Stimulated activated CD4-positive, alpha-beta T cell treated with anti-CD3 and anti-CD28 coated beads, Interleukin-12 subunit alpha, Interleukin-12 subunit beta, amount 100 ng/mL, for 4 hours (primary cell): ENCODE data around the gene SNRNP27.

Experiments used
- DNase-seq: peaks from one replicate; pipeline ENCODE4 v3.0.0-alpha.2; 2020

SNRNP27 gene

GRCh38 chr2:69917852-69918251 lies 24.1 kb downstream of the SNRNP27 start:
- no peak for DNase-seq

- no peak for DNase-seq
Measured at GRCh38 chr2:69918401-69918800, 24.6 kb downstream of the SNRNP27 start.

- DNase-seq: no peak
Measured at GRCh38 chr2:69923116-69923515, 29.4 kb downstream of the SNRNP27 start.

DNA sequence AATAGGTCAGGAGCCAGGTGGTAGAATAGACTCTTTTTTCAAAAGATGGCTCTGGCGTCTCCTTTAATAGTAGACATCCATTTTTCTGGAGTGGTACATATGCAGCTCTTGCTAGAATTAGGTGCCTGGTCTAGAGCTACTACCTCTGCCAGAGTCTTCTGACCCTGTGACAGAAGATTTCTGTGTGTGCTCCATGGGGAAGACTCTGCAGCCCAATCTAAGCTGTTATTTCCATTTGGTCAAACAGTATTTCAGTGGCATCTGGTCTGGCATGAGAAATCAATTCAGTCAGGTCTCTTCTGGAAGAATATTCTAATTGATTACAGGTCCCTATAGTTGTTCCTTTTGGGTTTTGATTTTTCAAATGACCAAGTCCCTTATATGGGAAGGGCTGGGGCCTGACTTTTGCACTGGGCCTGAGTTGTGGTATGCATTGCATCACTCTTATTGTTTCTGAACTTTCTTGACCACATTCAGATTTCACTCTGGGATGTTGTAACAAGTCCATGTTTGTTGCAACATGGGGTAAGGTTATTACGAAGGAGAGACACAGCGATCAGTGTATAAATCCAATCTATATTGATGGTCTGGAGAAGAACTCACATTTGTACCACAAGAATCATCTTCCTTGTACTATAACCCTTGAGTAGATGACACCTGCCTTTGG lies 33.2 kb downstream of the SNRNP27 start:
- DNase-seq: no peak

- no peak for DNase-seq
Measured at GRCh38 chr2:69931832-69932595, 38.3 kb downstream of the SNRNP27 start.

GRCh38 chr2:69932596-69932922 lies 38.8 kb downstream of the SNRNP27 start:
- DNase-seq: no peak

- no peak for DNase-seq
Measured at GRCh38 chr2:69933254-69933828, 39.6 kb downstream of the SNRNP27 start.

DNA sequence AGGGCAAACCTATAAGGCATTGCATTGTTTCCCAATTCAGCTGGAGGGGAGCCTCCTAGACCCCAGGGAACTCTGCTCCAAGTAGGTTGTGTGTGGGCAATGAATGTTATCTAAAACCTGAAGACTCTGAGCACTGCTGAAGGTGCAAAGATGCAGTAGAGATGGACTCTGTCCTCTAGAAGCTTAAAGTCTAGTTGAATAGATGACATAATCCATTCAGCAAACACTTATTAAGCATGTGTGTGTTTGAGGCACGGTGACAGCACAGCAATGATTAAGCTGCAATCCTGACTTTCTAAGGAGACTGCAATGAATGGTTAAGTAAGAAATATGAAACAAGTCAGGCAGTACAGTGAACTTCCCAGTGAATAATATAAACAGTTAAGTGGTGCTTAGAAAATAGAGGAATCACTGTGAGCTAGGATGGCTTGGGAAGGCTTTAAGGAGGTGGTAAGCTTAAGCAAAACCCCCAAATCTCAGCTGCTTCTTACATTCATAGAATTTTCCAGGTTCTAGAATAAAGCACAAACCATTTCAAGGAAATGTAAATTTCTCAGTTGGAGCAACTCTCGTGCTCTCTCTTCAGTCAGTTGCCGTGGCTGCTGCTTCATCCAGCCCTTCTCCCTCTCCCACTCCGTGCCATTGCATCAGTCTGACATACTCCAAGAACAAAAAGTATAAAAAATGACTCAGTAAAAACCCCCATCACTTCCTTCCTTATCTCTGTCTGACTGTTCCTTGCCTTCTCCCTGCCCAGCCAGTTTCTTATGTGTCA lies 40.3 kb downstream of the SNRNP27 start:
- DNase-seq: no peak

DNA sequence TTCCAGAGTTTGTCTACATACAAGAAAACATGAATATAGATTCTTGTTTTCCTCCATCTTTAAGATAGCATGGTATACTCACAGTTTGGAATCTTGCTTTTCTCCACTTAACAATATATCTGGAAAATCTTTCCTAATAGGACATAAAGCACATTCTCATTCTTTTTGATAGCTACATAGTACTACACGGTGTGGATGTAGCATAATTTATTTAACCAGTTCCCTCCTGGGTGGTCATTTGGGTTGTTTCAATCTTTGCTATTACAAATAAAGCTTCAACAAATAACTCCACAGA lies 40.8 kb downstream of the SNRNP27 start:
- DNase-seq: no peak

DNA sequence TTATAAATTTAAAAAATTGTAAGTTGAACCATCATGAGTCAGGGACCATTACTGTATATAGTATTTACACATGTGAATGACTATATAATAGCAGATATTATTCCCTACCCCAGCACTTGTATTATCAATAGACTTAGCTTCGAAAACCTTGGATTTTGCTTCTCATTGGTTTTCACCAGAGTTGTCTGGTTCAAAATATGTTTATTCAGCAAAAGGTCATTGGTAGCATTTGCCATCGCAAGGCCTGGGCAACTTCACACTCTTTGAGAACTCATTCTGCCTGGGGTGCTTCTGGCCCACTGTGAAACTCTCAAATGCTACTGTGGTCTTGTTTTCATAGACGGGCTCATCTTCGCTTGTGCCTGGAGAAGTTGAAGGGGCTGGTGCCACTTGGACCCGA lies 41.3 kb downstream of the SNRNP27 start:
- DNase-seq: no peak

- no peak for DNase-seq
Measured at GRCh38 chr2:69936906-69937305, 43.1 kb downstream of the SNRNP27 start.

- no peak for DNase-seq
Measured at GRCh38 chr2:69937968-69938367, 44.2 kb downstream of the SNRNP27 start.

DNA sequence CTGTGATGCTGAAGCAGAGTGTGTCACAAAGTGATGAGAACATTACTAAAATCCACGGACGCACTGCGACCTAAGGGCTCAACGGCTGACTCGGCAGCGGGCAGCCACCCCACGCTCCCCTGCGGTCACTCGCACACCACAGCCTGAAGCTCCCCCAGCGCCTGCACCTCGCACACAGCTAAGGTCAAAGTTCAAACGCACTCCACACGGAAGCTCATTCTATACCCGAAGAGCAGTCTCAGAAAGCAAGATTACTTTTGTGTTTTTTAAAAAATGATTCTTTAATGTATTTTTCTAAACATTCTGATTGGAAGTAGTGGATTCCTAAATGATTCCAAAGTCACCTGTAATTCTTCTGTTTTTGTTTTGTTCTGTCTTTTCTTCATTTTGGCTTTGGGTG lies 46.0 kb downstream of the SNRNP27 start:
- DNase-seq: no peak

GRCh38 chr2:69940691-69941090 lies 46.9 kb downstream of the SNRNP27 start:
- DNase-seq: no peak

- DNase-seq: no peak
Measured at GRCh38 chr2:69943000-69943842, 49.5 kb downstream of the SNRNP27 start.

DNA sequence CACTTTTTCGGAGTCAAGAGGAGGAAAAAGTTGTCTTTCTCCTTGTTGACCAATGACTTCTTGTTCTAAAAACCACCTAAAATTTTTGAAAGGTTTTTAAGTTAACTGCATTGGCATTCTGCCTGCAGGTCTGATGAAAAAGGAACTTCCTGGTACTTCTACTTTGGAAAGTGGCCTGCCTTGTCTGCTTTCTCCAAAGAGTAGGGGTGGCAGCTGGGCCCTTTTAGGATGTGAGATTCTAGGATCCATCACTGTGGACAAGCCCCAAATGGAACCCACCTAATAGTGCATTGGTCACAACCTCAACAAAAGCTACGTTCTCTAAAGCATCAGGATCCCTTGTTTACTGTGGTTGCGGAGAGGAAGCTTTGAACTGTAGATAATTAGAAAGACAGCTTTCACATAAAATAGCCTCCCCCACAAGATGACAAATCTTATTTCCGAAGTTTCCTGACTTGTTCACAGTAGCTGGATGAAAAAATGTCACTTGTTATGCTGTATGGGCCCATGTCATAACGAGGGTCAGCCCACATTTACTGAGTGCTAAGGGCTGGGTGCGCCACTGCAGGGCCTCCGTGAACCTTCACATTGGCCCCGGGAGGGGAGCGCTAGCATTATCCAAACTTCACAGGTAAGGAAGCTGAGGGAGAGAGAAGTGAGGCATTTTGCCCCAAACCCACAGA lies 50.2 kb downstream of the SNRNP27 start:
- DNase-seq: no peak

GRCh38 chr2:69944756-69945155 lies 51.0 kb downstream of the SNRNP27 start:
- DNase-seq: no peak

DNA sequence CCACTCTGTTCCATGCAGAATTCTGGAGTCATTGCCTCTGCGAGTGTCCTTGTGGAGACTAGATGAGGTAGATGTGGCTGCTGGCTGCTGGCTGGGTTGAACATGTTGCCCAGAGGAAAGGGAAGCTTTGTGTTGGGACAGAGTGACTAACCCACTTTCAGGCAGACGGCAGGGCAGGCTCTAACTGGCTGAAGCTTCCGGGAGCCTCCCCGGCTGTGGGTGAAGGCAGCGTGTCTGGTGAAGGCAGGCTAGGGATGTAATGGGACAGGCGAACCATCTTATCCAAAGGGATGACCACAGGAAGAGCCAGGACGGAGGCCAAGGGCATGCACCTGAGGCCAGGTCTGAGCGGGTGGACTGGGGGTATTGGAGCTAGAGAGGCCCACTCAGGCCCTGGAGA lies 51.7 kb downstream of the SNRNP27 start:
- DNase-seq: no peak

DNA sequence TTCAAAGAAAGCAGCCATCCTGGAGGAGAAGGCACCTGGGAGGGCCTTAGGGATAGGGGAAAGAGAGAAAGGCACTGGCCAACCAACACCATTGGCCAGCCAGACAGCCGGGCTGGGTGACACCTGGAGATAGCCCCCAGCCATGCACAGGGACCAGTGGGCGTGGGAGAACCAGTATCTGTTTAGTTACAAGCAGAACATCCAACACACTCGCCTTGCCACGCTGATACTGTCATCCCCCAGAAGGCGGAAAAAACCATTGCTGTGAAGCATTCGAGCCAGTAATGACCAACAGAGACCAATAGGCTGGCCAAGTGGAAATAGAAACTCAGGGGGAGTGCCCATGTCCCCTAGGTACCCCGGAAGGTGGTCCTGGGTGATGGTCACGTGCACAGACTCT lies 52.2 kb downstream of the SNRNP27 start:
- DNase-seq: no peak

DNA sequence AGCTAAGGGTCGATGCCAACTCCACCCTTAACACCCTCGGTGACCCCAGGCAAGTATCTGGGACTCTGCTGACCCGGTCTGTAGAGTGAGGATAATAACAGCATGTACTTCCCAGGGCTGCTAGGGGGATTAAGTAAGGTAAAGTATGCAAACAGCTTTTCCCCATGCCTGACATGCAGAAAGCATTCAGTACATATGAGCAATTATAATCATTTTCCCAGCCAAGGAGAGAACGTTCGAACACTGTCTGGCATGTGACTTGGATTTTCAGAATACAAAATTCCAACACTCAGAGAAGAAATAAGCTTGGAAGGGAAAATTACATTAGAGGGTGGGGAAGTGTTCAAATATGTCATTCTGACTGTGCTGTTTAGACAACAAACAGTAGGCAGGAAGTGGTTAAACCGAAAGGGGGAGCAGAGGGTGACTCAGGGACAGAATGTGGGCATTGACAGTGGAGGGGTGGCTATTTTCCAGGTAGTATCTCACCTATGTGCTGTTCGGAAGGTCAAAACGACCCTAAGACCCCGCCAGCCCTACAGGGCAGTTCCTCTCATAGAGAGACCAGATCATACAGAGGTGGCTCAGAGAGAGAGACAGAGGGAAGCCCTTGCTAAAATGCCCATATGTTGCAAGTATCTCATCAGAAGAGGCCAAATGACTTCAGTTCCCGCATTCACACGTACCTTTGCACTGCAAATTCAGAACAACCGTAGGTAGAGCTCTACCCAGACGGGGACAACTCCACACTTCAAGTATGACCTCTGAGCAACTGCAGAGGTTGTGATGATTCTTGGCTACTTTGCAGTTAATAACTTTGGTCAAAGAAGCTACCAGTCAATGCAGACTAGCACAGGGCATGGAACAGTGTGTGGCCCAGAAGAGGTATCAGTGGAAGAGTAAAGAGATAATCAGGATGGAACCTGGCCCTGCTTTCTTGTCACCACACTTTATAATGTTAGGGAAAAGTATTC lies 52.9 kb downstream of the SNRNP27 start:
- DNase-seq: no peak

DNA sequence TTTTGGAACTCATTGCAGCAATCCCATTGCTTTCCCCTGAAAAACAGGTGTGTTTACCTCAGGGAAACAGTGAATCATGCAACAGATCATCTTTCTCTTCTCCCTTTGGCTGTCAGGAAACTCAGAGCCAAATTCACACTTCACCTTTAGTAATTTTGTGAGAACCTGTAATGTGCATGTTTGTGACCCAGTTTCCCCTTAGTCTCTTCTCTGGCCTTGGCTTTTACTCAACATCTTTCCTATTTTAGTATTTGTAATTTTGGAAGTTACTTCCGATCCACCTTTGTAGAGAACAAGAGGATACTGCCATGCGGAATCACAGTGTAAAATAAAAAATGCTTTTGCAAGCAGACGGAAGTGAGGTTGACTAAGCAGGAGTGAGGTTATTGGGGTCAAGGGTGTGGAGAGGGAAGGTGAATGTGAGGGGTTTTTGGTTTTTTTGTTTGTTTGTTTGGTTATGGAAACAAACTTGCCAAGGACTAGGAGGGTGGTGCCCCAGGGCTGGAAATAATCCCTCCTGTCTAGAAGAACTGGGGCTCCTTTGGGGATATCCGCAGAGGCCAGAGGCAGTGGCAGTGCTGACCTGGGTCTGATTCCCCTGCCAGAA lies 53.7 kb downstream of the SNRNP27 start:
- DNase-seq: no peak
